ENCODE results near the gene SYNGR4. TPM values are rescaled to one million over a fixed set of nuclear protein-coding genes. Genes with fewer than 3 reads are reported as not detected.

Gene SYNGR4
- total RNA-seq, 2 experiments from 2014 or later, result 0.50 to 0.52 TPM

DNA sequence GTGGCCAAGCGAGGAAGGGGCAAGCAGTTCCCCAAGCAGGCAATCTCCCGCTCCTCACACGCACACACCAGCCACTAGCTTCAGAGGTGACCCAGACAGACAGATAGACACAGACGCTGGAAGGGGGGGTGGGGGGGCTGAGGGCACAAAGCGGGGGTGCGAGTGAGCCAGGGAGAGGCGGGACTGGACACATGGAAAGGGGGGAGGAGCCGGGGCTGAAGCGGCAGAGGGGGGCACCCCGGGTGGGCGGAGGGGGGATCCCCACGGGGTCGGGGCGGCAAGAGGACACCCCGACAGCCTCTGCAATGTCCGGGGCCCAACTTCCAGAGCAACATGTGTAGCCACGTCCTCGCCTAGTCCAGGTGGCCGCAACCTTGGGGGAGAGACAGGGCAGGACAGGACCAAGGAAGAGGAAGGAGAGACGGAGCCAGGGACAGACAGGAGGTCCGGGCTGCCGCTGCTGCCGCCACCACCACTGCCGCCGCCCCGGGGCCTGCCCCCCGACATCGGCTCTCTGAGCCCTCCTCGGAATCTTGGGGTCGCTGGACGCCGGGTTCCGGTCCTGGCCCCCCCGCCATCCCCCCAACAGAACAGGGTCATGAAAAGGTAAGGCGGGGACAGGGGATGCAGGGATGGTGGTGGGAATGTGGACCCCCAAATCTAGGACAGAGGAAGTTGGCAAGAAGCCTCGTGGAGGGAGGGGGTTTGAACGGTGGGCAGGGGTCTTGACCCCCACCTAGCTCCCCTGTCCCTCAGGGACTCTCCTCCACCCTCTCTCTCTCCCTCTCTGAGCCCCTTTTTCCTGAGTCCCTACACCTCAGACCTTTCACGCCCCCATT, 30.4 kb downstream of the SYNGR4 start:
- peak overlapping the region; percentile 6 for H3K4me3 Mint-ChIP-seq
- DNase-seq, result no peak
- H3K4me1 Mint-ChIP-seq (ENCODE audit: low read depth), result peaks cover 47% of the 10 kb centered on the region
- peaks cover 45% of the 10 kb centered on the region for H3K27me3 Mint-ChIP-seq (ENCODE audit: low read depth)
- intact Hi-C loops (cut with micrococcal nuclease), result loop anchor here (5.0 kb wide), 2 partner anchors 98 to 188 kb away; no protein-coding TSS in a partner anchor
- CTCF ChIA-PET, result no interaction called here
- peaks cover 2% of the 10 kb centered on the region for H3K36me3 Mint-ChIP-seq (ENCODE audit: low read depth)
- H3K27ac Mint-ChIP-seq, result no peak overlapping the region
- H3K9me3 Mint-ChIP-seq, result peaks cover 4% of the 10 kb centered on the region

GRCh38 chr19:48395170-48395455, 30.9 kb downstream of the SYNGR4 start:
- Mint-ChIP-seq H3K36me3 (ENCODE audit: low read depth) (peaks cover 2% of the 10 kb centered on the region), H3K4me1 (ENCODE audit: low read depth) (peaks cover 47% of the 10 kb centered on the region), H3K27ac (no peak overlapping the region), H3K9me3 (peaks cover 5% of the 10 kb centered on the region), H3K4me3 (no peak overlapping the region), H3K27me3 (ENCODE audit: low read depth) (peaks cover 45% of the 10 kb centered on the region)
- CTCF ChIA-PET, result no interaction called here
- no peak for DNase-seq
- intact Hi-C loops (cut with micrococcal nuclease), result loop anchor here (5.0 kb wide), 1 partner anchor 97 kb away; no protein-coding TSS in a partner anchor

DNA sequence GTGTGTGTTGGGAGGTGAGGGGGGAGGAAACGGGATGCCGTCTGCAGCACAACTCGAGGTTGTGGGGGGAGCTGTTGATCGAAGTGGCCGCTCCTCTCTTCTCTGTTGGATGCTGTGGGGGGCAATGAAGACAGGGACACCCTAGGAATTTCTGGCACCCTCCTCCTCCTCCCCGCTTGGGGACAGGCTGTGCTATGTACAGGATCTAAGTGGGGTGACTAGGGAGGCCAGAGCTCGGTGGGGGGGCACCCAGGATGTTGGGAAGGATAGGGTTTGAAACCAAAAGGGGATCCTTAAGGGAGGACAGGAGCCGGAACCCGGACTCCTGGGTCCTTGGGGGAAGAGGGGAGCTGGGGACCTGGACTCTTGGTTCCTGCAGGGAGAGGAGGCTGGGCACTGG, 31.3 kb downstream of the SYNGR4 start:
- Mint-ChIP-seq H3K4me3 (no peak overlapping the region), H3K27ac (no peak overlapping the region), H3K9me3 (peaks cover 5% of the 10 kb centered on the region), H3K36me3 (ENCODE audit: low read depth) (peaks cover 2% of the 10 kb centered on the region), H3K27me3 (ENCODE audit: low read depth) (peaks cover 45% of the 10 kb centered on the region), H3K4me1 (ENCODE audit: low read depth) (peaks cover 45% of the 10 kb centered on the region)
- DNase-seq, result no peak
- CTCF ChIA-PET, result no interaction called here
- intact Hi-C loops (cut with micrococcal nuclease), result loop anchor here (5.0 kb wide), 1 partner anchor 97 kb away; no protein-coding TSS in a partner anchor

- no peak for DNase-seq
- intact Hi-C loops (cut with micrococcal nuclease), result loop anchor here (5.0 kb wide), 1 partner anchor 96 kb away; no protein-coding TSS in a partner anchor
- peaks cover 45% of the 10 kb centered on the region for H3K27me3 Mint-ChIP-seq (ENCODE audit: low read depth)
- H3K4me1 Mint-ChIP-seq (ENCODE audit: low read depth), result peaks cover 45% of the 10 kb centered on the region
- H3K36me3 Mint-ChIP-seq (ENCODE audit: low read depth), result no peaks in the 10 kb centered on the region
- CTCF ChIA-PET, result no interaction called here
- no peak overlapping the region for H3K4me3 Mint-ChIP-seq
- peaks cover 5% of the 10 kb centered on the region for H3K9me3 Mint-ChIP-seq
- H3K27ac Mint-ChIP-seq, result no peak overlapping the region
Measured at GRCh38 chr19:48396016-48396823, 32.1 kb downstream of the SYNGR4 start.

DNA sequence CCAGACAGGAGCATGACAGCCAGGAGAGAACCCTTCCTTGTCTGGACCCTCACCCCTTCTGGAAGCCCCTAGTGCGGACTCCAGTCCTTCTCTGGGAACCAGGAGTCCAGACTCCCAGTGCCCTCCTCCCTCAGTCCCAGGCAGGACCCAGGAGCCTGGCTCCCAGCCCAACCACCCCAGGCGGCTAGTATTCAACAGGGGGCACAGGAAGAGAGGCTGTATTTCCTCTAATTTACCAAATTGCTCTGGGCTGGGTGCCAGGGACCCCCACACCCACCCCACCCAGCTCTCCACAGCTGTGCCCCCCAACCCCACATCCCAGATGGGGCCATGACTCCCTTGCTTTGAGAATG, 32.6 kb downstream of the SYNGR4 start:
- peaks cover 43% of the 10 kb centered on the region for H3K4me1 Mint-ChIP-seq (ENCODE audit: low read depth)
- H3K27ac Mint-ChIP-seq, result no peak overlapping the region
- H3K36me3 Mint-ChIP-seq (ENCODE audit: low read depth), result no peaks in the 10 kb centered on the region
- no peak for DNase-seq
- H3K27me3 Mint-ChIP-seq (ENCODE audit: low read depth), result peaks cover 45% of the 10 kb centered on the region
- H3K4me3 Mint-ChIP-seq, result no peak overlapping the region
- CTCF ChIA-PET, result no interaction called here
- intact Hi-C loops (cut with micrococcal nuclease), result loop anchor here (5.0 kb wide), 1 partner anchor 96 kb away; no protein-coding TSS in a partner anchor
- H3K9me3 Mint-ChIP-seq, result peaks cover 5% of the 10 kb centered on the region

- peaks cover 45% of the 10 kb centered on the region for H3K27me3 Mint-ChIP-seq (ENCODE audit: low read depth)
- peak overlapping the region; percentile 82 for H3K4me3 Mint-ChIP-seq
- peak overlapping the region; percentile 42 for H3K27ac Mint-ChIP-seq
- CTCF ChIA-PET, result no interaction called here
- H3K9me3 Mint-ChIP-seq, result peaks cover 5% of the 10 kb centered on the region
- intact Hi-C loops (cut with micrococcal nuclease), result loop anchor here (1.0 to 5.0 kb wide), 3 partner anchors 71 to 240 kb away; partner anchors contain the start of genes CYTH2 and DBP
- H3K36me3 Mint-ChIP-seq (ENCODE audit: low read depth), result no peaks in the 10 kb centered on the region
- no peak for DNase-seq
- peaks cover 41% of the 10 kb centered on the region for H3K4me1 Mint-ChIP-seq (ENCODE audit: low read depth)
Measured at GRCh38 chr19:48397263-48398101, 33.3 kb downstream of the SYNGR4 start.

DNA sequence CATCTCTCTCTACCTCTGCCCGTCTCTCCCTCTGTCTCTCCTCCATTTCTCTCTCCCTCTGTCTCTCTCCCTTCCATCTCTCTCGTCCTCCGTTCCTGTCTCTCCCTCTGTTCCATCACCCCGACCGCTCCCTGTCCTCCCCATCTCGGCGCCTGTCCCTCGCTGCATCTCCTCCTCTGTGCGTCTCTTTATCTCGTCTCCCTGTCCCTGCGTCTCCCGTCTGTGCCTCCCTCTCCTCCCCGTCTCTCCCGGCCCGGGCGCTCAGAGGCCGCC, 33.9 kb downstream of the SYNGR4 start:
- H3K4me1 Mint-ChIP-seq (ENCODE audit: low read depth), result peaks cover 38% of the 10 kb centered on the region

GRCh38 chr19:48398375-48399235, 34.4 kb downstream of the SYNGR4 start:
- intact Hi-C loops (cut with micrococcal nuclease), result loop anchor here (1.0 to 5.0 kb wide), 3 partner anchors 70 to 239 kb away; partner anchors contain the start of genes CYTH2 and DBP
- DNase-seq, result peak; percentile 86
- H3K4me3 Mint-ChIP-seq, result peak overlapping the region; percentile 48
- H3K9me3 Mint-ChIP-seq, result peaks cover 5% of the 10 kb centered on the region
- H3K4me1 Mint-ChIP-seq (ENCODE audit: low read depth), result peaks cover 41% of the 10 kb centered on the region
- no peak overlapping the region for H3K27ac Mint-ChIP-seq
- CTCF ChIA-PET, result no interaction called here
- no peaks in the 10 kb centered on the region for H3K36me3 Mint-ChIP-seq (ENCODE audit: low read depth)
- H3K27me3 Mint-ChIP-seq (ENCODE audit: low read depth), result peaks cover 41% of the 10 kb centered on the region

More for the DNA sequence above, 33.9 kb downstream of the SYNGR4 start:
- Mint-ChIP-seq H3K27me3 (ENCODE audit: low read depth) (peaks cover 42% of the 10 kb centered on the region), H3K9me3 (peaks cover 5% of the 10 kb centered on the region), H3K27ac (peak overlapping the region; percentile 42), H3K4me3 (peak overlapping the region; percentile 82), H3K36me3 (ENCODE audit: low read depth) (no peaks in the 10 kb centered on the region)
- CTCF ChIA-PET, result no interaction called here
- intact Hi-C loops (cut with micrococcal nuclease), result loop anchor here (1.0 to 5.0 kb wide), 3 partner anchors 71 to 239 kb away; partner anchors contain the start of genes CYTH2 and DBP
- no peak for DNase-seq

DNA sequence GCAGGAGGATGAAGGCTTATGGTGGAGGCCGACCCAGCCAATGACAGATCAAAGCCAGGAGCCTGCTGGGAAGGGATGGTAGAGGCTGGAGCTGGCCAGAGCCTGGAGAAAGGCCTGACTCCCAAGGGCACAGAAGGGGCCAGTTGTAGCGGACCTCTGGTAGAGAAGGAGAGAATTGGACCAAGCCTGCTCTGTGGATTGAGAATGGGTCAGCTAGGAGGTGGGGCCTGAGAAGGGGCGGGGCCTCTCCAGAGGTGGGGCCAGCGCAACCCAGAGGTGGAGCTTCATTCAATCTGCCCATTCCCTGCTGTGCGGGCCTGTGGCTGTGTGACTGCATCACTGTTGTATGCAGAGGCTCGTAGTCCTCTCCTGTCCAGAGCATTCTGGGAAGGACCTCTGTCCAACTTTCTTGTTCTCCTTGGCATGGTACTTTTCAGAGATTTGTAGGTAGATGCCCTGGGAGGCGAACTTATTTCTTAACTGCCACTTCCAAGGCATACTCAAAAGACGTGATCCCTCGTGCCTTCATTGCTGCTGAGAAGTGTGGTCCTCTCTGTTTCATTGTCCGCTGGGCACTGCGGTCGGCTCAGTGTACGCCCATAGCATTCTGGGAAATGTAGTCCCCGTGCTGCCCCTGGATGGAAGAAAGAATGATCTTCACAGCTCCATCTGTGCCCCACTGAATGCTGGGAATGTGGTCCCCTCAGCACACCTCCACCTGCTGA, 36.0 kb downstream of the SYNGR4 start:
- no peak overlapping the region for H3K27ac Mint-ChIP-seq
- CTCF ChIA-PET, result interaction anchor here (0.6 to 2.7 kb wide), 2 partner anchors 9 to 107 kb away, joined by 3 to 13 read pairs; partner anchors contain the start of gene KDELR1
- intact Hi-C loops (cut with micrococcal nuclease), result no loop called here
- peaks cover 5% of the 10 kb centered on the region for H3K9me3 Mint-ChIP-seq
- H3K4me1 Mint-ChIP-seq (ENCODE audit: low read depth), result peaks cover 30% of the 10 kb centered on the region
- no peaks in the 10 kb centered on the region for H3K36me3 Mint-ChIP-seq (ENCODE audit: low read depth)
- peaks cover 29% of the 10 kb centered on the region for H3K27me3 Mint-ChIP-seq (ENCODE audit: low read depth)
- DNase-seq, result peak; percentile 33
- no peak overlapping the region for H3K4me3 Mint-ChIP-seq

DNA sequence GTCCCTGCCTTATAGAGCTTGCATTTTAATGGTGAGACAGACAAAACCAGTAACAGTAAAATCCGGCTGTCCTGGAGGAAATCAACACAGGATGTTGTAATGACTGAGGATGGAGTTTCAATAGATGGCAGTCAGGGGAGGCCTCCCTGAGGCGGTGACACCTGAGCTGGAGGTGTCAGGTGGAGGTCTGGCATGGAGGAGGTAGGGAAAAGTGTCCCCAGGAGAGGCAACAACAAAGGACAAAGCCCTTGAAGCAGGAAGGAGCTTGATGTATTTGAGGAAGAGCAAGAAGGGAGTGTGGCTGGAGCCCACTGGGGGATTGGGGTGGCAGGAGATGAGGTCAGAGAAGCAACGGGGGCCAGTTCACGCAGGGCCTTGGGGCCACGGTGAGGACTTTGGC, 37.1 kb downstream of the SYNGR4 start:
- intact Hi-C loops (cut with micrococcal nuclease), result no loop called here
- Mint-ChIP-seq H3K27ac (no peak overlapping the region), H3K4me3 (no peak overlapping the region), H3K9me3 (peaks cover 5% of the 10 kb centered on the region), H3K36me3 (ENCODE audit: low read depth) (no peaks in the 10 kb centered on the region), H3K4me1 (ENCODE audit: low read depth) (peaks cover 22% of the 10 kb centered on the region), H3K27me3 (ENCODE audit: low read depth) (peaks cover 20% of the 10 kb centered on the region)
- no peak for DNase-seq
- CTCF ChIA-PET, result interaction anchor here (2.7 kb wide), 1 partner anchor 10 kb away, joined by 13 read pairs; the partner anchor contains the start of gene KDELR1

DNA sequence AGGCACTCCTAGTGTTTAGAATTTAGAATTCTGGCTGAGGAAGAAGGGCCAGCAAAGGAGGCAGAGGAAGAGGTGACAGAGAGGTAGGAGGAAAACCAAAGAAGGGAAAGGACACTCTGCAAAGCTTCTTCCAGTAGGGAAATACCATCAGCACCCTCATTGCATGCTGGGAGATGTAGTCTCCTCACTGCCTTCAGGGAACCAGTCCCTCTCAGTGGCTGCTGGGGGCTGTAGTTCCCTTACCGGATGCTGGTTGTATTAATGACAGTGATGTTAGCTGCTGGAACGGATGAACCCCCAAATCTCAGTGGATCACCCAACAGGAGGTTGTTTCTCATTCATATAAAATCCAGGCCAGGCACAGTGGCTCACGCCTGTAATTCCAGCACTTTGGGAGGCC, 39.4 kb downstream of the SYNGR4 start:
- Mint-ChIP-seq H3K36me3 (ENCODE audit: low read depth) (no peaks in the 10 kb centered on the region), H3K4me1 (ENCODE audit: low read depth) (peaks cover 11% of the 10 kb centered on the region), H3K27me3 (ENCODE audit: low read depth) (peaks cover 5% of the 10 kb centered on the region), H3K4me3 (no peak overlapping the region), H3K9me3 (peaks cover 5% of the 10 kb centered on the region), H3K27ac (no peak overlapping the region)
- CTCF ChIA-PET, result interaction anchor here (2.3 kb wide), 1 partner anchor 12 kb away, joined by 9 read pairs; the partner anchor contains the start of gene KDELR1
- DNase-seq, result peak; percentile 72
- intact Hi-C loops (cut with micrococcal nuclease), result no loop called here
